ENCODE data around the gene DNAJC9. TPM values are rescaled to one million over a fixed set of nuclear protein-coding genes. Genes with fewer than 3 reads are reported as not detected.

Gene DNAJC9
- total RNA-seq (10 to 100 TPM; 14.5 to 24.3 (median 16.4) TPM), polyA plus RNA-seq (10 to 100 TPM; 13.3 to 16.7 TPM)
- long read RNA-seq, donor 1, transcript DNAJC9-201 (5 exons, 3,032 nt), result major isoform, 187 of 206 reads
- long read RNA-seq, donor 1, partial matches to known transcripts, result 6 of 206 reads
- long read RNA-seq, donor 1, other reads (novel, unspliced or antisense), result 13 of 206 reads
- long read RNA-seq, donor 2, transcript DNAJC9-201 (5 exons, 3,032 nt), result major isoform, 29 of 39 reads
- long read RNA-seq, donor 2, partial matches to known transcripts, result 10 of 39 reads
- long read RNA-seq, donor 2, other reads (novel, unspliced or antisense), result 0 of 39 reads
- long read RNA-seq, donor 3, transcript DNAJC9-201 (5 exons, 3,032 nt), result major isoform, 45 of 54 reads
- long read RNA-seq, donor 3, partial matches to known transcripts, result 2 of 54 reads
- long read RNA-seq, donor 3, other reads (novel, unspliced or antisense), result 7 of 54 reads

GRCh38 chr10:73246646-73247508 lies at the start of gene DNAJC9:
Gene DNAJC9, minus strand, starts transcription at chr10:73247255. Its CDS starts 66 bp downstream, at chr10:73247189.
- H3K4me3 ChIP-seq, result peak within 1 kb of the TSS; percentile 86
- TF ChIP-seq CTCF (IDR thresholded peaks at IDR 0.05), result peak in 2 of 3 donors; percentile 22
- TF ChIP-seq EP300 (IDR thresholded peaks at IDR 0.05), result no peak
- TF ChIP-seq POLR2A (IDR thresholded peaks at IDR 0.05), result peak; percentile 76
- H3K27me3 ChIP-seq, result no peaks in the 10 kb centered on the region
- no peaks in the 10 kb centered on the region for H3K36me3 ChIP-seq
- intact Hi-C loops (cut with DNase I), result no loop called here
- H3K4me1 ChIP-seq (ENCODE audit: insufficient read depth), result peaks cover 5% of the 10 kb centered on the region
- 0 to 1% (median 0%) methylated on average over 71 to 78 of the region's 78 CpGs for WGBS, 3 donors
- no peaks in the 10 kb centered on the region for H3K9me3 ChIP-seq
- peak within 1 kb of the TSS; percentile 58 to 68 for H3K27ac ChIP-seq
- peak; percentile 93 to 99 (median 96) for DNase-seq

DNA sequence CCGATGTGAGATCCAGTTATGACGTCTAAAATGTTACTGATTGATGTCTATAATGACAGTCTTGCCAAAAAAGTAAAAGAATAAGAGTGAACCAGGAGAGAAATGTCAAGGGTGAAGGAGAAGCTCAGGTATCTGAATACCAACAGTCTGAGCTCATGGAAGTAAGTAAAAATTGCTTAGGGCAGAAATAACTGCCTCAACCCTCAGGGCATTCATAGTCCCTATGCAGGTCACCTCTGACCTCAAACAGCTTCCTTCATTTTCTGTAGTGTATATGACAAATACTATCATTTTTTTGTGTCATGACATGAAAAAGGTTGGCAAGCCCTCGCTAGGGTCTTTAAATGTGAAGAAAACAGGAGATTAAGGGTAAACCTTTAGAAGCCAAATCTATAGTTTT lies 46.4 kb upstream of the DNAJC9 start:
- TF ChIP-seq POLR2A (IDR thresholded peaks at IDR 0.05) (no peak), EP300 (IDR thresholded peaks at IDR 0.05) (no peak), CTCF (IDR thresholded peaks at IDR 0.05) (no peak)
- intact Hi-C loops (cut with DNase I), result no loop called here
- Histone ChIP-seq H3K27me3 (no peaks in the 10 kb centered on the region), H3K36me3 (no peaks in the 10 kb centered on the region), H3K9me3 (no peaks in the 10 kb centered on the region), H3K27ac (no peak overlapping the region), H3K4me3 (no peak overlapping the region), H3K4me1 (ENCODE audit: insufficient read depth) (no peaks in the 10 kb centered on the region)
- no peak for DNase-seq
- 87 to 88% (median 87%) methylated on average over 3 of the region's 3 CpGs for WGBS, 3 donors

DNA sequence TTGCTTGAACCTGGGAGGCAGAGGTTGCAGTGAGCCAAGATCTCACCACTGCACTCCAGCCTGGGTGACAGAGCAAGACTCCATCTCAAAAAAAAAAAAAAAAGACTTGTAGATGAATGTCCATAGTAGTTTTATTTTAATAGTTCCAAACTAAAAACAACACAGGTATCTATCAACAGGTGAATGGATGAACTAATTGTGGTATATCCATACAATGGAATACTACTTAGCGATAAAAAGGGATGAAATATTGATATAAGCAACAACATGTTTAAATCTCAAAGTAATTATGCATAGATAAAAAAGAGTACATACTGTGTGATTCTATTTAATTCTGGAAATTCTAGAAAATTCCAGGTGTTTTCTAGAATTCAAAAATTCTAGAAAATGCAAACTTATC lies 42.9 kb upstream of the DNAJC9 start:
- Histone ChIP-seq H3K27me3 (no peaks in the 10 kb centered on the region), H3K36me3 (no peaks in the 10 kb centered on the region), H3K9me3 (no peaks in the 10 kb centered on the region), H3K4me3 (no peak overlapping the region), H3K27ac (no peak overlapping the region), H3K4me1 (ENCODE audit: insufficient read depth) (no peaks in the 10 kb centered on the region)
- DNase-seq, result no peak
- intact Hi-C loops (cut with DNase I), result no loop called here
- WGBS, 3 donors, result 97 to 100% (median 98%) methylated on average over 1 of the region's 1 CpG
- TF ChIP-seq POLR2A (IDR thresholded peaks at IDR 0.05), result no peak
- TF ChIP-seq CTCF (IDR thresholded peaks at IDR 0.05), result no peak
- no peak for TF ChIP-seq EP300 (IDR thresholded peaks at IDR 0.05)

DNA sequence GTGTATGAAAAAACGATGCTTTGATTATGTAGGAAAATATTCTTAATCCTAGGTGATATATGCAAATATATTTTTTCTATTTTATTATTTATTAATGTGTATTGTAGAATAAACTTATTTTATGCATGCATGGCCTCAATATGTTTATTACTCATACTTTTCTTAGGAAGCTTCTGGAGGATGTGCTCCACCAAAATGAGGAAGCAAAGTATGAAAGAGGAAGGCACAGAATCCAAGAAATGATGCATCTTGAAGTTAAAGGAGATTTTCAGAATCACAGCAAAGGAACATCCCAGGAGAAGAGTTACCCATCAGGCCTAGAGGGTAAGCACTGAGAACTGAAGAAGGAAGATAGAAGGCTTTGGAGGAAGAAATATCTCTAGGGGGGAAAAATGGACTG lies 40.4 kb upstream of the DNAJC9 start:
- no peak for DNase-seq
- TF ChIP-seq CTCF (IDR thresholded peaks at IDR 0.05) (no peak), POLR2A (IDR thresholded peaks at IDR 0.05) (no peak), EP300 (IDR thresholded peaks at IDR 0.05) (no peak)
- no peak overlapping the region for H3K4me3 ChIP-seq

More for the DNA sequence above, 40.4 kb upstream of the DNAJC9 start:
- 87 to 91% (median 89%) methylated on average over 1 of the region's 1 CpG for WGBS, 3 donors
- intact Hi-C loops (cut with DNase I), result no loop called here
- no peaks in the 10 kb centered on the region for H3K9me3 ChIP-seq
- no peaks in the 10 kb centered on the region for H3K27me3 ChIP-seq
- no peak overlapping the region for H3K27ac ChIP-seq
- H3K36me3 ChIP-seq, result no peaks in the 10 kb centered on the region
- no peaks in the 10 kb centered on the region for H3K4me1 ChIP-seq (ENCODE audit: insufficient read depth)

All from ovary (tissue), 10 donors.